Loucy (cell line): ENCODE measurements around the gene ST14.

Experiments
- H2AFZ ChIP-seq: fragments of 200-600 bp; sonication (generic); 2 replicates; pipeline ENCODE4 v1.6.0; 2016; ENCODE audit warnings: antibody characterized with exemption, mild to moderate bottlenecking, low read length, moderate library complexity
- H3F3A ChIP-seq: fragments of 200-600 bp; 2 replicates; pipeline ENCODE4 v1.6.0; 2016; ENCODE audit warnings: antibody characterized with exemption, low read depth, mild to moderate bottlenecking
- H3K27me3 ChIP-seq: fragments of 200-600 bp; sonication (generic); 2 replicates; pipeline ENCODE4 v1.6.1; 2014; ENCODE audit warnings: low read length, mild to moderate bottlenecking; ENCODE audit not compliant: insufficient read depth, poor library complexity, severe bottlenecking
- H3K36me3 ChIP-seq: fragments of 200-600 bp; sonication (generic); 2 replicates; pipeline ENCODE4 v1.6.1; 2016; ENCODE audit warnings: low read length; ENCODE audit not compliant: insufficient read depth
- H3K4me1 ChIP-seq: fragments of 200-600 bp; sonication (generic); 2 replicates; pipeline ENCODE4 v1.5.1; 2014; ENCODE audit warnings: low read length, mild to moderate bottlenecking; ENCODE audit not compliant: insufficient read depth, poor library complexity, severe bottlenecking
- H3K4me2 ChIP-seq: fragments of 200-600 bp; sonication (generic); 2 replicates; pipeline ENCODE4 v1.6.0; 2014; ENCODE audit warnings: antibody characterized with exemption, low read length, low read depth, mild to moderate bottlenecking; ENCODE audit not compliant: poor library complexity, severe bottlenecking
- H3K4me3 ChIP-seq: fragments of 200-600 bp; sonication (generic); 2 replicates; pipeline ENCODE4 v1.5.1; 2014; ENCODE audit warnings: low read length, mild to moderate bottlenecking, mixed read lengths; ENCODE audit not compliant: poor library complexity, severe bottlenecking
- H3K79me2 ChIP-seq: fragments of 200-600 bp; sonication (generic); 2 replicates; pipeline ENCODE4 v1.6.1; 2014; ENCODE audit warnings: low read length; ENCODE audit not compliant: insufficient read depth
- H3K9ac ChIP-seq: fragments of 200-600 bp; sonication (generic); 2 replicates; pipeline ENCODE4 v1.6.0; 2014; ENCODE audit warnings: mild to moderate bottlenecking, low read depth, low read length, moderate library complexity; ENCODE audit not compliant: poor library complexity, severe bottlenecking
- H3K9me2 ChIP-seq: fragments of 200-600 bp; sonication (generic); replicated peaks from 2 replicates; pipeline ENCODE4 v1.6.1; 2016; ENCODE audit warnings: low read depth, low read length, mixed read lengths
- H3K9me3 ChIP-seq: fragments of 200-600 bp; sonication (generic); 2 replicates; pipeline ENCODE4 v1.6.1; 2014; ENCODE audit warnings: mild to moderate bottlenecking, antibody characterized with exemption, low read length, low read depth; ENCODE audit not compliant: insufficient read depth
- H4K20me1 ChIP-seq: fragments of 200-600 bp; sonication (generic); 2 replicates; pipeline ENCODE4 v1.6.0; 2014; ENCODE audit warnings: antibody characterized with exemption, low read length, mild to moderate bottlenecking; ENCODE audit not compliant: insufficient read depth, poor library complexity, severe bottlenecking
- EZH2phosphoT487 ChIP-seq: fragments of 200-600 bp; IDR thresholded peaks from 2 replicates; pipeline ENCODE4 v1.6.1; 2018; ENCODE audit warnings: antibody characterized with exemption, mild to moderate bottlenecking, moderate library complexity, borderline replicate concordance
- TF ChIP-seq, protein P1 (sequence below): fragments of 200-600 bp; sonication (generic); conservative IDR thresholded peaks from 2 replicates; pipeline ENCODE4 v1.5.1; 2014; ENCODE audit warnings: mild to moderate bottlenecking, antibody characterized with exemption, low read length

Gene ST14

DNA sequence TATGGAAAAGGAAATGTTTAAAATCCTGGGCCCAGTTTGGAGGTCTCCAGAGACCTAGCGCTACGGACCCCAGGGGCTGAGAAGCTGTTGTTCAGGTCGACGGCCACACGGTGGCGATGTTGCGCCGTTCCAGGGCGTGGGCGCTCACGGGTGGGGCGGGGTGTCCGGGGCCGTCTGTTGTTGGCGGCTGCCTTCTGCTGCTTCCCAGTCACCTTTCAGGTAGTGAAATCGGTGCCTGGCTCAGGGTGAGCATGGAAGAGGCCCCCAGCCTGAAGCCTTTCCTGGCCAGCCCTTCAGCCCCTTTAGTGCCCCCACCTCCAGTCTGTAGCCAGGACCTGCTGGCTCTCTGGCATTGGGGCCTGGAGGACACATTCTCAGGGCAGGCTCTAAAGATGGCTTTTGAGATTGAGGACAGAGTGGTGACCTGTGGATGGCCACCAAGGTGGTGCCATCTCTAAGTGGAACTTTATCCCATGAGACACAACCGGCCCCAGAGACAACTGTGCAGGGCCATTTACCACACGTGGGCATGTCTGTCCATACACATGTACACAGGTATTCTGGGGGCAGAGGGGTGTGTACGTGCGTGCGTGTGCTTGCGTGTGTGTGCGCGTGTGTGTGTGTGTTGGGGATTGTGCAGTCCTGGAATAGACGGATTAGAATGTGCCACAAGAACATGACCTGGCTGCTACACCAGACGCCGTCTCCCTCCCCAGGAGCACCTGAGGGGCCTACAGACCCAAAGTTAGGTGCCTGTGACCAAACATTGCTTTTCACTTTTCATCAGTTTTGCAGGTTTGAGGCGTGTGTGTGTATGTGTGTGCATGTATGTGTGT, 53.8 kb downstream of the ST14 start:
- TF ChIP-seq EZH2phosphoT487 = no peak
- TF ChIP-seq, protein P1, sequence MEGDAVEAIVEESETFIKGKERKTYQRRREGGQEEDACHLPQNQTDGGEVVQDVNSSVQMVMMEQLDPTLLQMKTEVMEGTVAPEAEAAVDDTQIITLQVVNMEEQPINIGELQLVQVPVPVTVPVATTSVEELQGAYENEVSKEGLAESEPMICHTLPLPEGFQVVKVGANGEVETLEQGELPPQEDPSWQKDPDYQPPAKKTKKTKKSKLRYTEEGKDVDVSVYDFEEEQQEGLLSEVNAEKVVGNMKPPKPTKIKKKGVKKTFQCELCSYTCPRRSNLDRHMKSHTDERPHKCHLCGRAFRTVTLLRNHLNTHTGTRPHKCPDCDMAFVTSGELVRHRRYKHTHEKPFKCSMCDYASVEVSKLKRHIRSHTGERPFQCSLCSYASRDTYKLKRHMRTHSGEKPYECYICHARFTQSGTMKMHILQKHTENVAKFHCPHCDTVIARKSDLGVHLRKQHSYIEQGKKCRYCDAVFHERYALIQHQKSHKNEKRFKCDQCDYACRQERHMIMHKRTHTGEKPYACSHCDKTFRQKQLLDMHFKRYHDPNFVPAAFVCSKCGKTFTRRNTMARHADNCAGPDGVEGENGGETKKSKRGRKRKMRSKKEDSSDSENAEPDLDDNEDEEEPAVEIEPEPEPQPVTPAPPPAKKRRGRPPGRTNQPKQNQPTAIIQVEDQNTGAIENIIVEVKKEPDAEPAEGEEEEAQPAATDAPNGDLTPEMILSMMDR = peak; percentile 94
- no peaks in the 10 kb centered on the region for H3K9me2 ChIP-seq
- H3K4me1 ChIP-seq = no peaks in the 10 kb centered on the region
- H3K4me3 ChIP-seq = no peak overlapping the region
- H3K36me3 ChIP-seq = no peaks in the 10 kb centered on the region
- H3K4me2 ChIP-seq = peak overlapping the region; percentile 44
- H3K79me2 ChIP-seq = no peaks in the 10 kb centered on the region
- no peak overlapping the region for H3K9ac ChIP-seq
- no peaks in the 10 kb centered on the region for H3K27me3 ChIP-seq
- H4K20me1 ChIP-seq = no peaks in the 10 kb centered on the region
- H2AFZ ChIP-seq = peak overlapping the region; percentile 80
- no peaks in the 10 kb centered on the region for H3K9me3 ChIP-seq
- H3F3A ChIP-seq = no peaks in the 10 kb centered on the region

GRCh38 chr11:130213979-130214281, 54.3 kb downstream of the ST14 start:
- H3K4me3 ChIP-seq = no peak overlapping the region
- H3K4me2 ChIP-seq = no peak overlapping the region
- H3K9me2 ChIP-seq = no peaks in the 10 kb centered on the region
- no peak overlapping the region for H3K9ac ChIP-seq
- no peaks in the 10 kb centered on the region for H3K79me2 ChIP-seq
- no peaks in the 10 kb centered on the region for H3F3A ChIP-seq
- no peaks in the 10 kb centered on the region for H4K20me1 ChIP-seq
- no peak overlapping the region for H2AFZ ChIP-seq
- no peaks in the 10 kb centered on the region for H3K4me1 ChIP-seq
- H3K36me3 ChIP-seq = no peaks in the 10 kb centered on the region
- no peaks in the 10 kb centered on the region for H3K9me3 ChIP-seq
- no peak for TF ChIP-seq EZH2phosphoT487
- TF ChIP-seq, protein P1 = no peak
- H3K27me3 ChIP-seq = no peaks in the 10 kb centered on the region

- H3F3A ChIP-seq = no peaks in the 10 kb centered on the region
- H3K4me1 ChIP-seq = no peaks in the 10 kb centered on the region
- no peaks in the 10 kb centered on the region for H3K9me2 ChIP-seq
- H3K79me2 ChIP-seq = no peaks in the 10 kb centered on the region
- no peaks in the 10 kb centered on the region for H4K20me1 ChIP-seq
- TF ChIP-seq, protein P1 = no peak
- TF ChIP-seq EZH2phosphoT487 = no peak
- no peaks in the 10 kb centered on the region for H3K36me3 ChIP-seq
- no peak overlapping the region for H3K9ac ChIP-seq
- no peak overlapping the region for H2AFZ ChIP-seq
- H3K9me3 ChIP-seq = no peaks in the 10 kb centered on the region
- H3K27me3 ChIP-seq = no peaks in the 10 kb centered on the region
- H3K4me3 ChIP-seq = no peak overlapping the region
- H3K4me2 ChIP-seq = no peak overlapping the region
Observed at GRCh38 chr11:130214861-130215530, 55.4 kb downstream of the ST14 start.
